GM19467 (cell line): ENCODE results near the gene GIMAP8.
"Not testable (repeated sequence)": the region's sequence is repeated elsewhere in the genome, so short reads cannot be mapped to it uniquely, and the experiment has no call there.

Experiments used
- ATAC-seq: cut with Tn5 transposase; IDR thresholded peaks from one replicate; pipeline ENCODE4 v1.9.1; 2021; ENCODE audit warnings: mild to moderate bottlenecking, moderate library complexity; ENCODE audit not compliant: unreplicated experiment

Gene GIMAP8

GRCh38 chr7:150507947-150508602 lies 57.6 kb downstream of the GIMAP8 start:
- ATAC-seq: no peak

- no peak for ATAC-seq
These were observed 60.6 kb downstream of the GIMAP8 start for GRCh38 chr7:150511048-150511447.

GRCh38 chr7:150513758-150514157 lies 63.3 kb downstream of the GIMAP8 start:
- no peak for ATAC-seq

- ATAC-seq: no peak
These were observed 64.4 kb downstream of the GIMAP8 start, which contains the start of gene GIMAP7 for GRCh38 chr7:150514748-150515222. GIMAP7 (plus strand) TSS chr7:150514872; CDS start chr7:150519975, 5,103 bp downstream.

- no peak for ATAC-seq
These were observed 65.1 kb downstream of the GIMAP8 start for GRCh38 chr7:150515248-150516147.

GRCh38 chr7:150516956-150517745 lies 66.7 kb downstream of the GIMAP8 start:
- no peak for ATAC-seq

GRCh38 chr7:150519310-150519709 lies 68.9 kb downstream of the GIMAP8 start:
- ATAC-seq: no peak

- no peak for ATAC-seq
These were observed 69.7 kb downstream of the GIMAP8 start for GRCh38 chr7:150520145-150520544.

GRCh38 chr7:150522931-150523330 lies 72.5 kb downstream of the GIMAP8 start:
- not testable (repeated sequence) for ATAC-seq

- ATAC-seq: no peak
These were observed 73.6 kb downstream of the GIMAP8 start for GRCh38 chr7:150524018-150524417.
